ENCODE data around the gene TAF4. TPM values are rescaled to one million over a fixed set of nuclear protein-coding genes. Genes with fewer than 3 reads are reported as not detected.

TAF4 gene
- total RNA-seq, 1 donor from 2014 or later: 11.5 TPM

- Mint-ChIP-seq H3K36me3 (ENCODE audit: low read depth) (no peaks in the 10 kb centered on the region), H3K27ac (ENCODE audit: unreplicated experiment) (no peak overlapping the region), H3K27me3 (ENCODE audit: low read depth) (no peaks in the 10 kb centered on the region), H3K9me3 (ENCODE audit: low read depth) (no peaks in the 10 kb centered on the region), H3K4me3 (ENCODE audit: unreplicated experiment) (no peak overlapping the region), H3K4me1 (ENCODE audit: low read depth) (peaks cover 2% of the 10 kb centered on the region)
- TF ChIP-seq CTCF (IDR thresholded peaks at IDR 0.05): no peak
- DNase-seq (ENCODE audit: low spot score): peak; percentile 60
Observed at GRCh38 chr20:62055106-62055861, 10.4 kb downstream of the TAF4 start.

GRCh38 chr20:62054451-62054953 is 11.2 kb downstream of the TAF4 start:
- no peaks in the 10 kb centered on the region for H3K27me3 Mint-ChIP-seq (ENCODE audit: low read depth)
- no peak overlapping the region for H3K4me3 Mint-ChIP-seq (ENCODE audit: unreplicated experiment)
- no peak for TF ChIP-seq CTCF (IDR thresholded peaks at IDR 0.05)
- H3K27ac Mint-ChIP-seq (ENCODE audit: unreplicated experiment): no peak overlapping the region
- H3K4me1 Mint-ChIP-seq (ENCODE audit: low read depth): peaks cover 4% of the 10 kb centered on the region
- no peaks in the 10 kb centered on the region for H3K36me3 Mint-ChIP-seq (ENCODE audit: low read depth)
- DNase-seq (ENCODE audit: low spot score): peak; percentile 66
- no peaks in the 10 kb centered on the region for H3K9me3 Mint-ChIP-seq (ENCODE audit: low read depth)

GRCh38 chr20:62053465-62054196 is 12.1 kb downstream of the TAF4 start:
- Mint-ChIP-seq H3K9me3 (ENCODE audit: low read depth) (no peaks in the 10 kb centered on the region), H3K36me3 (ENCODE audit: low read depth) (no peaks in the 10 kb centered on the region), H3K4me1 (ENCODE audit: low read depth) (peaks cover 4% of the 10 kb centered on the region), H3K27ac (ENCODE audit: unreplicated experiment) (no peak overlapping the region), H3K27me3 (ENCODE audit: low read depth) (no peaks in the 10 kb centered on the region), H3K4me3 (ENCODE audit: unreplicated experiment) (no peak overlapping the region)
- TF ChIP-seq CTCF (IDR thresholded peaks at IDR 0.05): no peak
- DNase-seq (ENCODE audit: low spot score): peak; percentile 90

GRCh38 chr20:62052842-62053464 is 12.7 kb downstream of the TAF4 start:
- Mint-ChIP-seq H3K4me3 (ENCODE audit: unreplicated experiment) (no peak overlapping the region), H3K27ac (ENCODE audit: unreplicated experiment) (no peak overlapping the region), H3K9me3 (ENCODE audit: low read depth) (no peaks in the 10 kb centered on the region), H3K4me1 (ENCODE audit: low read depth) (peaks cover 4% of the 10 kb centered on the region), H3K27me3 (ENCODE audit: low read depth) (no peaks in the 10 kb centered on the region), H3K36me3 (ENCODE audit: low read depth) (no peaks in the 10 kb centered on the region)
- no peak for DNase-seq (ENCODE audit: low spot score)
- no peak for TF ChIP-seq CTCF (IDR thresholded peaks at IDR 0.05)

GRCh38 chr20:62052336-62052841 is 13.3 kb downstream of the TAF4 start:
- Mint-ChIP-seq H3K27me3 (ENCODE audit: low read depth) (no peaks in the 10 kb centered on the region), H3K4me1 (ENCODE audit: low read depth) (peaks cover 4% of the 10 kb centered on the region), H3K9me3 (ENCODE audit: low read depth) (no peaks in the 10 kb centered on the region), H3K27ac (ENCODE audit: unreplicated experiment) (no peak overlapping the region), H3K4me3 (ENCODE audit: unreplicated experiment) (no peak overlapping the region), H3K36me3 (ENCODE audit: low read depth) (no peaks in the 10 kb centered on the region)
- no peak for TF ChIP-seq CTCF (IDR thresholded peaks at IDR 0.05)
- DNase-seq (ENCODE audit: low spot score): peak; percentile 74

Measured in chondrocyte (in vitro differentiated cells).